GM12891 (cell line): ENCODE measurements around the gene RCL1.

Experiments used
- PAX5 ChIP-seq: IDR thresholded peaks from 2 replicates; pipeline ENCODE4 v1.6.1; 2011; ENCODE audit warnings: low read length, moderate library complexity, mild to moderate bottlenecking; ENCODE audit not compliant: insufficient read depth, severe bottlenecking
- POLR2A ChIP-seq: IDR thresholded peaks from 2 replicates; pipeline ENCODE4 v1.6.1; 2011; ENCODE audit warnings: low read depth, low read length, control low read depth

GRCh38 chr9:4820168-4820567 is 27.4 kb downstream of the RCL1 start:
- TF ChIP-seq PAX5 (no peak), POLR2A (no peak)
